K562 (cell line): ENCODE measurements around the gene JADE3. TPM values are rescaled to one million over a fixed set of nuclear protein-coding genes. Genes with fewer than 3 reads are reported as not detected.

ENCODE experiments used
- ATAC-seq: fragments of 200-7000 bp; cut with Tn5 transposase; 3 replicates; pipeline ENCODE4 v1.9.1; 2020; ENCODE audit warnings: moderate library complexity
- BruUV-seq: library from RNA; stranded (reverse); fragments of 400-500 nt; replicated peaks from 2 replicates; lab custom pipeline; 2021; lab: Mats Ljungman, UMichigan
- CTCF ChIA-PET: fragments of 300-600 bp; formaldehyde crosslinking; extraction: SDS; loops from one replicate; lab custom pipeline; 2021; ENCODE audit warnings: low intra/inter-chr PET ratio; lab: Yijun Ruan, JAX
- POLR2A ChIA-PET: fragments of 300-600, 350-650 bp; sonication (Branson Sonifier 250); formaldehyde crosslinking; extraction: SDS; loops from one replicate; lab custom pipeline; 2021; ENCODE audit warnings: antibody characterized with exemption, inconsistent platforms; lab: Yijun Ruan, JAX
- DNase-seq, 4 experiments: peaks; one replicate each; pipeline versions ENCODE4 v3.0.0 to v3.0.0-alpha.2; 2011 to 2018; ENCODE audit warnings: low spot score in 3 of 4, mixed read lengths in 3 of 4; ENCODE audit errors: extremely low read depth in 1 of 4
- FAIRE-seq: peaks from 2 replicates; lab custom pipeline; 2011; peaks lifted over from hg19 to GRCh38; lab: Jason Lieb, UNC
- H2AFZ ChIP-seq: 2 replicates; pipeline ENCODE4 v1.6.0; 2011; ENCODE audit warnings: low read depth, low read length, control low read depth, inconsistent platforms
- H3K27ac ChIP-seq: fragments of 200-600 bp; 3 replicates; pipeline ENCODE4 v1.8.0; 2011; ENCODE audit warnings: low read depth, mild to moderate bottlenecking, control low read depth, inconsistent platforms, low read length, moderate library complexity, mixed read lengths; ENCODE audit errors: extremely low read depth
- H3K27me3 ChIP-seq, 2 experiments: fragments of 300-600 bp in 1 of 2; 2 replicates in 1 of 2; 3 replicates in 1 of 2; pipeline versions ENCODE4 v1.6.0 to v1.8.0; 2011; ENCODE audit warnings: inconsistent platforms in 2 of 2, low read length in 2 of 2, mild to moderate bottlenecking in 1 of 2, mixed read lengths in 1 of 2, moderate library complexity in 1 of 2; ENCODE audit not compliant: control insufficient read depth in 2 of 2, insufficient read depth in 2 of 2
- H3K36me3 ChIP-seq: fragments of 300-600 bp; 3 replicates; pipeline ENCODE4 v1.8.0; 2011; ENCODE audit warnings: mild to moderate bottlenecking, low read length, inconsistent platforms; ENCODE audit not compliant: control insufficient read depth, insufficient read depth
- H3K4me1 ChIP-seq, 2 experiments: fragments of 200-600 bp in 1 of 2; replicated peaks in 1 of 2; 2 replicates in 1 of 2; 3 replicates in 1 of 2; pipeline versions ENCODE4 v1.5.1 to v1.8.0; 2011; ENCODE audit warnings: inconsistent platforms in 2 of 2, low read length in 2 of 2, mild to moderate bottlenecking in 1 of 2, mixed read lengths in 1 of 2, moderate library complexity in 1 of 2; ENCODE audit not compliant: control insufficient read depth in 2 of 2, insufficient read depth in 2 of 2
- H3K4me2 ChIP-seq: 2 replicates; pipeline ENCODE4 v1.6.1; 2011; ENCODE audit warnings: low read length, control low read depth, inconsistent platforms, mixed read lengths; ENCODE audit not compliant: insufficient read depth
- H3K4me3 ChIP-seq: fragments of 200-600 bp; sonication (generic), shearing (Covaris generic); 2 replicates; pipeline ENCODE4 v1.5.1; 2016; ENCODE audit warnings: control low read depth, inconsistent platforms
- H3K79me2 ChIP-seq: fragments of 200-600 bp; 3 replicates; pipeline ENCODE4 v1.8.0; 2011; ENCODE audit warnings: low read length, inconsistent platforms; ENCODE audit not compliant: control insufficient read depth, insufficient read depth
- H3K9ac ChIP-seq, 2 experiments: 2 replicates each; pipeline versions ENCODE4 v1.6.0 to v1.6.1; 2011; ENCODE audit warnings: low read depth in 2 of 2, low read length in 2 of 2, control low read depth in 1 of 2, inconsistent platforms in 1 of 2, mild to moderate bottlenecking in 1 of 2, mixed read lengths in 1 of 2; ENCODE audit not compliant: insufficient read depth in 1 of 2
- H3K9me1 ChIP-seq: one replicate; pipeline ENCODE4 v1.6.0; 2011; ENCODE audit warnings: inconsistent platforms, mild to moderate bottlenecking, low read length, moderate library complexity; ENCODE audit not compliant: control insufficient read depth, insufficient read depth
- H3K9me3 ChIP-seq: replicated peaks from 2 replicates; pipeline ENCODE4 v1.5.1; 2011; ENCODE audit warnings: low read depth, low read length, inconsistent platforms; ENCODE audit not compliant: control insufficient read depth, insufficient read depth
- H4K20me1 ChIP-seq: replicated peaks from 2 replicates; pipeline ENCODE4 v1.6.1; 2011; ENCODE audit warnings: low read length, inconsistent platforms, mixed read lengths; ENCODE audit not compliant: control insufficient read depth, insufficient read depth
- BRCA1 ChIP-seq, 2 experiments: fragments of 450-650 bp in 1 of 2; sonication (generic) in 1 of 2; formaldehyde crosslinking in 1 of 2; IDR thresholded peaks; 2 replicates each; pipeline versions ENCODE4 v1.5.0 to v1.6.1; 2017 to 2020; ENCODE audit warnings: mild to moderate bottlenecking in 1 of 2, missing genetic modification reagents in 1 of 2
- CCAR2 ChIP-seq: fragments of 200-400 bp; formaldehyde crosslinking; IDR thresholded peaks from 2 replicates; pipeline ENCODE4 v1.6.1; 2017; ENCODE audit warnings: mild to moderate bottlenecking, low read depth, low read length
- ERF ChIP-seq: fragments of 450-650 bp; formaldehyde crosslinking; IDR thresholded peaks from 2 replicates; pipeline ENCODE4 v1.4.0; 2020; ENCODE audit warnings: mild to moderate bottlenecking, mixed read lengths
- NCOA4 ChIP-seq: fragments of 450-650 bp; IDR thresholded peaks from 2 replicates; pipeline ENCODE4 v1.6.1; 2018; ENCODE audit warnings: mild to moderate bottlenecking; ENCODE audit not compliant: partially characterized antibody
- PCBP2 ChIP-seq: fragments of 200-400 bp; formaldehyde crosslinking; IDR thresholded peaks from 2 replicates; pipeline ENCODE4 v1.6.1; 2018; ENCODE audit warnings: low read length, low read depth, mild to moderate bottlenecking, moderate library complexity; ENCODE audit not compliant: poor library complexity, severe bottlenecking
- SLC30A9 ChIP-seq: fragments of 250-450 bp; sonication (Bioruptor Pico); IDR thresholded peaks from 2 replicates; pipeline ENCODE4 v1.8.0; 2022; ENCODE audit warnings: mild to moderate bottlenecking, moderate library complexity
- TCF7L2 ChIP-seq: fragments of 150-350 bp; IDR thresholded peaks from 2 replicates; pipeline ENCODE4 v1.6.1; 2016; ENCODE audit warnings: low read depth, mild to moderate bottlenecking, low read length, moderate library complexity
- ZNF239 ChIP-seq: fragments of 250-450 bp; sonication (Bioruptor Pico); IDR thresholded peaks from 2 replicates; pipeline ENCODE4 v1.4.0; 2020; ENCODE audit warnings: mild to moderate bottlenecking
- ZNF551 ChIP-seq: fragments of 250-450 bp; sonication (Bioruptor Pico); IDR thresholded peaks from 2 replicates; pipeline ENCODE4 v1.5.0; 2021; ENCODE audit warnings: mild to moderate bottlenecking, moderate library complexity
- ZNF717 ChIP-seq: fragments of 250-450 bp; sonication (Bioruptor Pico); IDR thresholded peaks from 2 replicates; pipeline ENCODE4 v1.5.0; 2021
- WGBS: fragments of 100-300 bp; shearing (Covaris generic); methylation state at CpG from one replicate; pipeline ENCODE4 v1.1.6; 2016; ENCODE audit warnings: low coverage, mixed read lengths; ENCODE audit not compliant: insufficient coverage; ENCODE audit errors: missing lambda C conversion rate; 5-methylcytosine and 5-hydroxymethylcytosine counted together
- in situ Hi-C: fragments of 300-500 bp; cut with MboI; formaldehyde crosslinking; loops from 4 replicates; pipeline ENCODE4 v1.15.0; 2018; ENCODE audit warnings: inconsistent platforms, mixed read lengths
- intact Hi-C: fragments of 100-400 bp; cut with micrococcal nuclease; formaldehyde crosslinking; loops from 2 replicates; pipeline ENCODE4 v1.14.2; 2022
- polyA plus RNA-seq, 8 experiments: library from polyadenylated mRNA; depleted of rRNA in 4 of 8; stranded (reverse) in 5 of 8; unstranded in 3 of 8; fragments of >200 nt; fragmentation: Nextera tagmentation in 2 of 8; fragmentation: Illumina TruSeq in 1 of 8; extraction: Ambion mirVana in 2 of 8; extraction: Trizol in 1 of 8; gene quantifications; 2 replicates each; pipeline versions ENCODE4 v1.2.1 to v1.2.3, GENCODE V29; 2011 to 2014; ENCODE audit warnings: inconsistent platforms in 1 of 8, missing spikeins in 1 of 8
- total RNA-seq, 7 experiments: library from RNA; depleted of rRNA in 6 of 7; stranded (reverse); fragments of >200 nt in 6 of 7; fragmentation: Illumina TruSeq in 2 of 7; extraction: Trizol in 2 of 7; gene quantifications; 2 replicates each; pipeline versions ENCODE4 v1.2.1 to v1.2.3, GENCODE V29; 2011 to 2021; ENCODE audit warnings: low replicate concordance in 1 of 7
- TF ChIP-seq, protein P1 (sequence below): fragments of 250-450 bp; sonication (Bioruptor Pico); IDR thresholded peaks from 2 replicates; pipeline ENCODE4 v1.5.1; 2021; ENCODE audit warnings: mild to moderate bottlenecking
- TF ChIP-seq, protein P2 (sequence below): sonication (generic); formaldehyde crosslinking; IDR thresholded peaks from 2 replicates; pipeline ENCODE4 v1.8.0; 2022; ENCODE audit warnings: mild to moderate bottlenecking, missing genetic modification reagents, borderline replicate concordance
- TF ChIP-seq, protein P3 (sequence below), 2 experiments: fragments of 450-650 bp; IDR thresholded peaks; 2 replicates each; pipeline ENCODE4 v1.6.1; 2018; ENCODE audit warnings: mild to moderate bottlenecking in 2 of 2, low read depth in 1 of 2; ENCODE audit not compliant: partially characterized antibody in 2 of 2

The JADE3 gene
- total and polyA plus RNA-seq, 9 of the 15 experiments (the other 6 are each of a cell fraction or from before 2014, with no cell fraction given) = 2.6 to 10.0 (median 7.0) TPM

DNA sequence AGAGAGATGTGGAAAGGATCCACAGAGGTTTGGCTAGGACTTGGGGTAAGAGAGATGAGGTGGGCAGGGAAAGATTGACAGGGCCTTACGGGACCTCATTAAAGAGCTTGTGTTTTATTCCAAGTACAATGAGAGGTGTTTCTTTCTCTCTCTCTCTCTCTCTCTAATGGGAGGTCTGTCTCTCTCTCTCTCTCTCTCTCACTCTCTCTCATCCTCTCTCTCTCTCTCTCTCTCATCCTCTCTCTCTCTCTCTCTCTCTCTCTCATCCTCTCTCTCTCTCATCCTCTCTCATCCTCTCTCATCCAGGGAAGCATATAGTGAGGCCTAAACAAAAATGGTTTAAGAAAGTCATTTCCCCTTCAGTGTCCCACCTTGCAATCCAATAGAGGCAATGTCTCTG lies 5.4 kb downstream of the JADE3 start:
- peaks cover 0 to 8% of the 10 kb centered on the region in 2 experiments; a peak in 2 of 5 replicates for H3K4me1 ChIP-seq
- DNase-seq (no peak), FAIRE-seq (no peak), ATAC-seq (no peak)
- peaks cover 32% of the 10 kb centered on the region for H3K79me2 ChIP-seq
- no peaks in the 10 kb centered on the region; a peak in 2 of 5 replicates for H3K27me3 ChIP-seq
- in situ Hi-C loops (no loop called here), intact Hi-C loops (no loop called here)
- CTCF ChIA-PET = no interaction called here
- H3K36me3 ChIP-seq = no peaks in the 10 kb centered on the region
- POLR2A ChIA-PET = interaction anchor here (0.6 kb wide), 1 partner anchor 185 kb away, joined by 3 read pairs; no protein-coding TSS in a partner anchor
- no peak overlapping the region for H3K4me3 ChIP-seq
- no peak overlapping the region for H3K27ac ChIP-seq
- no peaks in the 10 kb centered on the region for H4K20me1 ChIP-seq
- 0 out of 2 replicates have a peak, but pooled peaks cover 2% of the 10 kb centered on the region for H3K9me3 ChIP-seq
- no TSS peak for BruUV-seq
- H3K9ac ChIP-seq = no peak overlapping the region
- WGBS = no CpG with 5 or more reads among the region's 1 CpG
- H2AFZ ChIP-seq = no peak overlapping the region
- no peaks in the 10 kb centered on the region for H3K9me1 ChIP-seq
- H3K4me2 ChIP-seq = no peak overlapping the region
- TF ChIP-seq, protein P1, sequence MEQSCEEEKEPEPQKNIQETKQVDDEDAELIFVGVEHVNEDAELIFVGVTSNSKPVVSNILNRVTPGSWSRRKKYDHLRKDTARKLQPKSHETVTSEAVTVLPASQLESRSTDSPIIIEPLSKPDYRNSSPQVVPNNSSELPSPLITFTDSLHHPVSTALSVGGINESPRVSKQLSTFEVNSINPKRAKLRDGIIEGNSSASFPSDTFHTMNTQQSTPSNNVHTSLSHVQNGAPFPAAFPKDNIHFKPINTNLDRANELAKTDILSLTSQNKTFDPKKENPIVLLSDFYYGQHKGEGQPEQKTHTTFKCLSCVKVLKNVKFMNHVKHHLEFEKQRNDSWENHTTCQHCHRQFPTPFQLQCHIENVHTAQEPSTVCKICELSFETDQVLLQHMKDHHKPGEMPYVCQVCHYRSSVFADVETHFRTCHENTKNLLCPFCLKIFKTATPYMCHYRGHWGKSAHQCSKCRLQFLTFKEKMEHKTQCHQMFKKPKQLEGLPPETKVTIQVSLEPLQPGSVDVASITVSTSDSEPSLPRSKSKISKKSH = no peak
- TF ChIP-seq BRCA1 (IDR thresholded peaks at IDR 0.05) = no peak
- no peak for TF ChIP-seq BRCA1 (CRISPR knock-in tag; IDR thresholded peaks at IDR 0.05)
- TF ChIP-seq, protein P2, sequence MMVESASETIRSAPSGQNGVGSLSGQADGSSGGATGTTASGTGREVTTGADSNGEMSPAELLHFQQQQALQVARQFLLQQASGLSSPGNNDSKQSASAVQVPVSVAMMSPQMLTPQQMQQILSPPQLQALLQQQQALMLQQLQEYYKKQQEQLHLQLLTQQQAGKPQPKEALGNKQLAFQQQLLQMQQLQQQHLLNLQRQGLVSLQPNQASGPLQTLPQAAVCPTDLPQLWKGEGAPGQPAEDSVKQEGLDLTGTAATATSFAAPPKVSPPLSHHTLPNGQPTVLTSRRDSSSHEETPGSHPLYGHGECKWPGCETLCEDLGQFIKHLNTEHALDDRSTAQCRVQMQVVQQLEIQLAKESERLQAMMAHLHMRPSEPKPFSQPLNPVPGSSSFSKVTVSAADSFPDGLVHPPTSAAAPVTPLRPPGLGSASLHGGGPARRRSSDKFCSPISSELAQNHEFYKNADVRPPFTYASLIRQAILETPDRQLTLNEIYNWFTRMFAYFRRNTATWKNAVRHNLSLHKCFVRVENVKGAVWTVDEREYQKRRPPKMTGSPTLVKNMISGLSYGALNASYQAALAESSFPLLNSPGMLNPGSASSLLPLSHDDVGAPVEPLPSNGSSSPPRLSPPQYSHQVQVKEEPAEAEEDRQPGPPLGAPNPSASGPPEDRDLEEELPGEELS = no peak
- TF ChIP-seq ZNF239 = no peak
- no peak for TF ChIP-seq ZNF717 (CRISPR knock-in tag)
- TF ChIP-seq TCF7L2 = no peak
- no peak for TF ChIP-seq ZNF551 (CRISPR knock-in tag)
- TF ChIP-seq ERF (CRISPR knock-in tag) = no peak
- TF ChIP-seq, protein P3, sequence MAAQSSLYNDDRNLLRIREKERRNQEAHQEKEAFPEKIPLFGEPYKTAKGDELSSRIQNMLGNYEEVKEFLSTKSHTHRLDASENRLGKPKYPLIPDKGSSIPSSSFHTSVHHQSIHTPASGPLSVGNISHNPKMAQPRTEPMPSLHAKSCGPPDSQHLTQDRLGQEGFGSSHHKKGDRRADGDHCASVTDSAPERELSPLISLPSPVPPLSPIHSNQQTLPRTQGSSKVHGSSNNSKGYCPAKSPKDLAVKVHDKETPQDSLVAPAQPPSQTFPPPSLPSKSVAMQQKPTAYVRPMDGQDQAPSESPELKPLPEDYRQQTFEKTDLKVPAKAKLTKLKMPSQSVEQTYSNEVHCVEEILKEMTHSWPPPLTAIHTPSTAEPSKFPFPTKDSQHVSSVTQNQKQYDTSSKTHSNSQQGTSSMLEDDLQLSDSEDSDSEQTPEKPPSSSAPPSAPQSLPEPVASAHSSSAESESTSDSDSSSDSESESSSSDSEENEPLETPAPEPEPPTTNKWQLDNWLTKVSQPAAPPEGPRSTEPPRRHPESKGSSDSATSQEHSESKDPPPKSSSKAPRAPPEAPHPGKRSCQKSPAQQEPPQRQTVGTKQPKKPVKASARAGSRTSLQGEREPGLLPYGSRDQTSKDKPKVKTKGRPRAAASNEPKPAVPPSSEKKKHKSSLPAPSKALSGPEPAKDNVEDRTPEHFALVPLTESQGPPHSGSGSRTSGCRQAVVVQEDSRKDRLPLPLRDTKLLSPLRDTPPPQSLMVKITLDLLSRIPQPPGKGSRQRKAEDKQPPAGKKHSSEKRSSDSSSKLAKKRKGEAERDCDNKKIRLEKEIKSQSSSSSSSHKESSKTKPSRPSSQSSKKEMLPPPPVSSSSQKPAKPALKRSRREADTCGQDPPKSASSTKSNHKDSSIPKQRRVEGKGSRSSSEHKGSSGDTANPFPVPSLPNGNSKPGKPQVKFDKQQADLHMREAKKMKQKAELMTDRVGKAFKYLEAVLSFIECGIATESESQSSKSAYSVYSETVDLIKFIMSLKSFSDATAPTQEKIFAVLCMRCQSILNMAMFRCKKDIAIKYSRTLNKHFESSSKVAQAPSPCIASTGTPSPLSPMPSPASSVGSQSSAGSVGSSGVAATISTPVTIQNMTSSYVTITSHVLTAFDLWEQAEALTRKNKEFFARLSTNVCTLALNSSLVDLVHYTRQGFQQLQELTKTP (IDR thresholded peaks at IDR 0.05; ENCODE audit: low read depth in 1 of 2, partially characterized antibody in 2 of 2) = no peak
- no peak for TF ChIP-seq NCOA4
- TF ChIP-seq PCBP2 = no peak
- no peak for TF ChIP-seq CCAR2
- no peak for TF ChIP-seq SLC30A9 (CRISPR knock-in tag)
